Caco-2 (cell line): ENCODE results near the gene NYAP1. TPM values are rescaled to one million over a fixed set of nuclear protein-coding genes. Genes with fewer than 3 reads are reported as not detected.
A peak's percentile ranks its signal among the peaks of the same experiment; 100 is the strongest.
"Not testable (repeated sequence)": the region's sequence is repeated elsewhere in the genome, so short reads cannot be mapped to it uniquely, and the experiment has no call there.

Experiments
- BruUV-seq: library from RNA; stranded (reverse); fragments of 400-500 nt; replicated peaks from 2 replicates; lab custom pipeline; 2021; lab: Mats Ljungman, UMichigan
- CTCF ChIA-PET: fragments of 300-600 bp; sonication (Branson Sonifier 250); formaldehyde crosslinking; loops from one replicate; lab custom pipeline; 2022; ENCODE audit warnings: antibody characterized with exemption; lab: Charles Lee
- POLR2A ChIA-PET: fragments of 300-600 bp; sonication (Branson Sonifier 250); formaldehyde crosslinking; loops from one replicate; lab custom pipeline; 2022; ENCODE audit warnings: antibody characterized with exemption; lab: Charles Lee
- DNase-seq, 2 experiments: peaks; one replicate each; pipeline versions ENCODE4 v3.0.0 to v3.0.0-alpha.2; 2020 to 2022
- H3K27me3 ChIP-seq: replicated peaks from 2 replicates; pipeline ENCODE4 v1.6.0; 2011; ENCODE audit warnings: low read length; ENCODE audit not compliant: control insufficient read depth, insufficient read depth
- H3K36me3 ChIP-seq: 2 replicates; pipeline ENCODE4 v1.5.1; 2011; ENCODE audit warnings: low read length; ENCODE audit not compliant: control insufficient read depth, insufficient read depth
- H3K4me1 ChIP-seq: fragments of 250-450 bp; sonication (Bioruptor Pico); 2 replicates; pipeline ENCODE4 v1.5.1; 2020; ENCODE audit warnings: mild to moderate bottlenecking
- H3K4me3 ChIP-seq: 2 replicates; pipeline ENCODE4 v1.5.1; 2011; ENCODE audit warnings: low read depth, mild to moderate bottlenecking, control low read depth, low read length
- H3K9me3 ChIP-seq: fragments of 250-450 bp; sonication (Bioruptor Pico); 2 replicates; pipeline ENCODE4 v1.5.1; 2020; ENCODE audit warnings: mild to moderate bottlenecking, moderate library complexity
- H3K27ac Mint-ChIP-seq: one replicate; pipeline ENCODE4 v1.8.0; 2022; ENCODE audit warnings: mixed read lengths; ENCODE audit not compliant: unreplicated experiment
- H3K27me3 Mint-ChIP-seq: one replicate; pipeline ENCODE4 v1.8.0; 2022; ENCODE audit warnings: mixed read lengths; ENCODE audit not compliant: insufficient read depth, unreplicated experiment
- H3K36me3 Mint-ChIP-seq: one replicate; pipeline ENCODE4 v1.8.0; 2022; ENCODE audit warnings: mild to moderate bottlenecking, mixed read lengths; ENCODE audit not compliant: insufficient read depth, unreplicated experiment
- H3K4me1 Mint-ChIP-seq: one replicate; pipeline ENCODE4 v1.8.0; 2022; ENCODE audit warnings: low read depth, mixed read lengths; ENCODE audit not compliant: unreplicated experiment
- H3K4me3 Mint-ChIP-seq: one replicate; pipeline ENCODE4 v1.8.0; 2022; ENCODE audit warnings: mild to moderate bottlenecking, moderate library complexity, mixed read lengths; ENCODE audit not compliant: unreplicated experiment
- H3K9me3 Mint-ChIP-seq: one replicate; pipeline ENCODE4 v1.8.0; 2022; ENCODE audit warnings: mixed read lengths; ENCODE audit not compliant: unreplicated experiment
- CTCF ChIP-seq, 2 experiments: fragments of 200-600 bp in 1 of 2; IDR thresholded peaks; 1 replicate in 1 of 2; 2 replicates in 1 of 2; pipeline versions ENCODE4 v1.5.1 to v1.8.0; 2011 to 2022; ENCODE audit warnings: antibody characterized with exemption in 1 of 2, control low read depth in 1 of 2, inconsistent platforms in 1 of 2, low read depth in 1 of 2, low read length in 1 of 2, mild to moderate bottlenecking in 1 of 2, moderate library complexity in 1 of 2; ENCODE audit not compliant: insufficient read depth in 1 of 2, severe bottlenecking in 1 of 2, unreplicated experiment in 1 of 2
- intact Hi-C: fragments of 100-400 bp; cut with micrococcal nuclease; formaldehyde crosslinking; loops from one replicate; pipeline ENCODE4 v1.10.0; 2022; ENCODE audit not compliant: unreplicated experiment
- total RNA-seq: library from RNA; stranded (reverse); gene quantifications from 2 replicates; pipeline ENCODE4 v1.2.3, GENCODE V29; 2022

The NYAP1 gene
- total RNA-seq, 1 experiment from 2014 or later: 1.3 TPM

- H3K4me1 ChIP-seq: peaks cover 6% of the 10 kb centered on the region
- ChIA-PET CTCF (interaction anchor here (0.7 to 1.0 kb wide), 2 partner anchors 91 to 1021 kb away, joined by 5 to 17 read pairs; no protein-coding TSS in a partner anchor), POLR2A (no interaction called here)
- TF ChIP-seq CTCF (IDR thresholded peaks at IDR 0.05; ENCODE audit: insufficient read depth in 1 of 2, low read depth in 1 of 2, low read length in 1 of 2, severe bottlenecking in 1 of 2, unreplicated experiment in 1 of 2): no peak
- no peak for DNase-seq
- no peaks in the 10 kb centered on the region for H3K27me3 Mint-ChIP-seq
- TSS peak; percentile 55 for BruUV-seq
- intact Hi-C loops: no loop called here
- no peaks in the 10 kb centered on the region for H3K9me3 Mint-ChIP-seq
- H3K36me3 Mint-ChIP-seq: peaks cover 11% of the 10 kb centered on the region
- no peak overlapping the region for H3K4me3 ChIP-seq
- no peak overlapping the region for H3K4me3 Mint-ChIP-seq
- H3K27me3 ChIP-seq: no peaks in the 10 kb centered on the region
- no peaks in the 10 kb centered on the region for H3K4me1 Mint-ChIP-seq
- H3K27ac Mint-ChIP-seq: no peak overlapping the region
- no peaks in the 10 kb centered on the region for H3K36me3 ChIP-seq
- H3K9me3 ChIP-seq: no peaks in the 10 kb centered on the region
Observed at GRCh38 chr7:100449190-100449795, 34.4 kb upstream of the NYAP1 start.

- no peak for DNase-seq
- Histone ChIP-seq H3K27me3 (no peaks in the 10 kb centered on the region), H3K9me3 (no peaks in the 10 kb centered on the region), H3K4me1 (no peaks in the 10 kb centered on the region), H3K36me3 (no peaks in the 10 kb centered on the region), H3K4me3 (no peak overlapping the region)
- no peaks in the 10 kb centered on the region for H3K27me3 Mint-ChIP-seq
- H3K4me1 Mint-ChIP-seq: peaks cover 6% of the 10 kb centered on the region
- H3K36me3 Mint-ChIP-seq: peaks cover 11% of the 10 kb centered on the region
- intact Hi-C loops: no loop called here
- no peak for TF ChIP-seq CTCF (IDR thresholded peaks at IDR 0.05; ENCODE audit: insufficient read depth in 1 of 2, low read depth in 1 of 2, low read length in 1 of 2, severe bottlenecking in 1 of 2, unreplicated experiment in 1 of 2)
- H3K4me3 Mint-ChIP-seq: no peak overlapping the region
- no peaks in the 10 kb centered on the region for H3K9me3 Mint-ChIP-seq
- BruUV-seq: no TSS peak
- CTCF ChIA-PET: no interaction called here
- POLR2A ChIA-PET: no interaction called here
- no peak overlapping the region for H3K27ac Mint-ChIP-seq
Observed at GRCh38 chr7:100452513-100452912, 31.2 kb upstream of the NYAP1 start.

- H3K36me3 ChIP-seq, H3K4me1 ChIP-seq, H3K9me3 ChIP-seq, BruUV-seq, H3K27me3 Mint-ChIP-seq, CTCF ChIA-PET, H3K9me3 Mint-ChIP-seq, H3K4me1 Mint-ChIP-seq, H3K4me3 Mint-ChIP-seq, H3K27me3 ChIP-seq, H3K4me3 ChIP-seq, DNase-seq, intact Hi-C loops, H3K27ac Mint-ChIP-seq: not testable (repeated sequence)
- peaks cover 11% of the 10 kb centered on the region for H3K36me3 Mint-ChIP-seq
- POLR2A ChIA-PET: interaction anchor here (0.6 to 1.3 kb wide), 2 partner anchors 17 to 45 kb away, joined by 4 to 11 read pairs; partner anchors contain the start of gene PPP1R35
Observed at GRCh38 chr7:100453854-100454253, 29.9 kb upstream of the NYAP1 start.
